Measurements from ENCODE around the gene SLAMF1.

The SLAMF1 gene

DNA sequence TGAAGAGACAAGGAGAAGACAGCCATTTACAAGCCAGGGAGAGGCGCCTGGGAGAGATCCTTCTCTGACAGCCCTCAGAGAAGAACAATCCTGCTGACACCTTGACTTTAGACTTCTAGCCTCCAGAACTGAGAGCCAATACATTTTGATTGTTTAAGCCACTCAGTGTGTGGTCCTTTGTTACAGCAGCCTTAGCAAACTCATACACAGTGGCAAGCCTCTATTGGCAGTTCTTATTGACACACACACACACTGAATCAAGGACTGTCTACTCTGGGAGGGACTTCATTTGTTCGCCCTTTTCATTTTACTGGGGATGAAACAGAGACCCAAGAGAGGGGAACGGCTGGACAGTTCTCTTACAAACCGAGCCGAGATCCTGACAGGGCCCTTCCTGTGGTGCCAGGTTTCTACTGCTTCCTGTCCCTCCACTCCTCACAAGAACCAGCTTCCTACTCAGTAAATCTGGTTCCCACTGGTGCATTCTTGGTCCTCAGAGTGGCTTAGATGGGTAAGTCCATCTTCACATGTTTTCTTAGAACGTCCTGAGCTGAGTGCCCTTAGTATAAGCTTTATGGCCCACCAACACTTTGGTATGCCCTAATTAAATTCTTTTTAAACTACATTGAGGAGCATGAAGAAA is 14.7 kb downstream of the SLAMF1 start:
- WGBS, 2 donors (ENCODE audit: extremely low coverage in 2 of 2, insufficient read length in 2 of 2, insufficient replicate concordance in 1 of 2), result no CpG with 5 or more reads among the region's 6 CpGs
- Histone ChIP-seq H3K79me1 (ENCODE audit: low read depth, low read length) (no peaks in the 10 kb centered on the region), H4K91ac (ENCODE audit: low read depth, low read length, poor library complexity) (no peak overlapping the region), H3K36me3 (replicated peaks in 1 of 2; ENCODE audit: control insufficient read depth in 2 of 2, insufficient read depth in 2 of 2, low read length in 2 of 2) (no peaks in the 10 kb centered on the region), H3K27me3 (ENCODE audit: control insufficient read depth in 3 of 3, insufficient read depth in 3 of 3, low read depth in 1 of 3, low read length in 3 of 3) (no peaks in the 10 kb centered on the region), H4K8ac (ENCODE audit: low read depth, low read length) (no peak overlapping the region), H3K9ac (ENCODE audit: low read depth, low read length, poor library complexity) (no peak overlapping the region), H3K4ac (ENCODE audit: low read length) (no peak overlapping the region), H3K18ac (ENCODE audit: low read length) (no peak overlapping the region), H3K23ac (ENCODE audit: low read depth, low read length, poor library complexity) (no peak overlapping the region), H2BK120ac (ENCODE audit: low read depth, low read length) (no peak overlapping the region), H3K4me1 (ENCODE audit: control insufficient read depth in 2 of 2, insufficient read depth in 1 of 2, low read depth in 1 of 2, low read length in 2 of 2) (peaks cover 0 to 1% of the 10 kb centered on the region in 2 donors), H3K14ac (ENCODE audit: low read length) (no peak overlapping the region), H2AK5ac (ENCODE audit: low read depth, low read length) (no peak overlapping the region), H2BK15ac (ENCODE audit: low read length) (no peak overlapping the region), H3K4me3 (ENCODE audit: low read length in 2 of 2) (no peak overlapping the region), H2BK5ac (ENCODE audit: low read length) (no peak overlapping the region), H3K27ac (replicated peaks; ENCODE audit: low read length) (no peak overlapping the region), H3K4me2 (ENCODE audit: insufficient read depth, low read length, poor library complexity, severe bottlenecking) (no peak overlapping the region), H3K9me3 (replicated peaks in 1 of 2; ENCODE audit: control insufficient read depth in 2 of 2, insufficient read depth in 1 of 2, low read depth in 1 of 2, low read length in 2 of 2) (no peaks in the 10 kb centered on the region), H2AFZ (ENCODE audit: low read length) (no peak overlapping the region), H2BK12ac (ENCODE audit: low read length) (no peak overlapping the region)
- no peak for DNase-seq (ENCODE audit: low spot score)

DNA sequence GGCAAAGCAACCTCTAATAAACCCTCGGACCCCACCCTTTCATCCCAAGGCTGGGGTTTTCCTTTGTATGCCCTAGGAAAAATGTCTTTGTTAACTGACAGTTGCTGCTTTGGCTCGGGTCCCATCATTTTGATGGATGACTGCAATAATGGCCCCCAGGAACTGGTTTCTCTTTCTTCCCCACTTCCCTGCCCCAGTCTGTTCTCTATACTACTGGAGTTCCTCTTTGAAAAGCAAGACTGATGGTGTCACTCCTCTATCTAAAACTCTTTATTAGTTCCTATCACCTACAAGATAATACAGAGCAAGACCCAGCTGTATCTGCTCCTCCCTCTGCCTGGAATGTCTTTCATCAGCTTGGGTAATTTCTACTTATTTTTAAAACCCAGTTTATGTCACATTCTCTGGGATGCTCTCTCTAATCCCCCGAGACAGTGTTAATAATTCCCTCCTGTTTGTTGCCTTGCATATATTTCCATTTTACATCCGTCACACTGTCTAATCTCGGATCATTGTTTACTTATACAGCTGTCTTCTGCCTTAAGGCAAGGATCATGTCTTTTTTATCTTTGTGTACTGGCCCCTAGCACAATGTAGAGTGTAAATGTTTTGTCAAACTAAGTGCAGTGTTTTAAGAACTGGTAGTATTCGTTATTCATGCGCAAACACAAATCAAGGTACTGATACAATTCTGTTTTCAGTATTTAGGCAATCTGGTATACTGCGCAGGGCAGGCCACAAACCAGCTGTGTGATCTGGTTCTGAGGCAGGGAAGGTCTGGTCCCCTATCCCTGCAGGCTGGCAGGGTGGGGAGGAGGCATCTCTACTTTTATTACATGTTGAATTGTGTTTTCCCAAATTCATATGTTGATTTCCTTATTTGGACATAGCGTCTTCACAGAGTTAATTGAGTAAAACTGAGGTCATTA is 16.1 kb downstream of the SLAMF1 start:
- H3K4me1 ChIP-seq (ENCODE audit: control insufficient read depth in 2 of 2, insufficient read depth in 1 of 2, low read depth in 1 of 2, low read length in 2 of 2), result peaks cover 0 to 1% of the 10 kb centered on the region in 2 donors
- H3K18ac ChIP-seq (ENCODE audit: low read length), result no peak overlapping the region
- no peak for DNase-seq (ENCODE audit: low spot score)
- H3K27ac ChIP-seq (replicated peaks; ENCODE audit: low read length), result no peak overlapping the region
- no peak overlapping the region for H2AK5ac ChIP-seq (ENCODE audit: low read depth, low read length)
- no peak overlapping the region for H3K23ac ChIP-seq (ENCODE audit: low read depth, low read length, poor library complexity)
- H3K14ac ChIP-seq (ENCODE audit: low read length), result no peak overlapping the region
- H2BK15ac ChIP-seq (ENCODE audit: low read length), result no peak overlapping the region
- no peak overlapping the region for H4K8ac ChIP-seq (ENCODE audit: low read depth, low read length)
- H3K4me2 ChIP-seq (ENCODE audit: insufficient read depth, low read length, poor library complexity, severe bottlenecking), result no peak overlapping the region
- no peaks in the 10 kb centered on the region for H3K9me3 ChIP-seq (replicated peaks in 1 of 2; ENCODE audit: control insufficient read depth in 2 of 2, insufficient read depth in 1 of 2, low read depth in 1 of 2, low read length in 2 of 2)
- no peak overlapping the region for H3K4me3 ChIP-seq (ENCODE audit: low read length in 2 of 2)
- H3K79me1 ChIP-seq (ENCODE audit: low read depth, low read length), result no peaks in the 10 kb centered on the region
- H3K9ac ChIP-seq (ENCODE audit: low read depth, low read length, poor library complexity), result no peak overlapping the region
- H2BK120ac ChIP-seq (ENCODE audit: low read depth, low read length), result no peak overlapping the region
- no peak overlapping the region for H3K4ac ChIP-seq (ENCODE audit: low read length)
- no peak overlapping the region for H2AFZ ChIP-seq (ENCODE audit: low read length)
- H3K27me3 ChIP-seq (ENCODE audit: control insufficient read depth in 3 of 3, insufficient read depth in 3 of 3, low read depth in 1 of 3, low read length in 3 of 3), result no peaks in the 10 kb centered on the region
- no peak overlapping the region for H2BK12ac ChIP-seq (ENCODE audit: low read length)
- no peak overlapping the region for H4K91ac ChIP-seq (ENCODE audit: low read depth, low read length, poor library complexity)
- WGBS, 2 donors (ENCODE audit: extremely low coverage in 2 of 2, insufficient read length in 2 of 2, insufficient replicate concordance in 1 of 2), result no CpG with 5 or more reads among the region's 9 CpGs
- no peaks in the 10 kb centered on the region for H3K36me3 ChIP-seq (replicated peaks in 1 of 2; ENCODE audit: control insufficient read depth in 2 of 2, insufficient read depth in 2 of 2, low read length in 2 of 2)
- H2BK5ac ChIP-seq (ENCODE audit: low read length), result no peak overlapping the region

DNA sequence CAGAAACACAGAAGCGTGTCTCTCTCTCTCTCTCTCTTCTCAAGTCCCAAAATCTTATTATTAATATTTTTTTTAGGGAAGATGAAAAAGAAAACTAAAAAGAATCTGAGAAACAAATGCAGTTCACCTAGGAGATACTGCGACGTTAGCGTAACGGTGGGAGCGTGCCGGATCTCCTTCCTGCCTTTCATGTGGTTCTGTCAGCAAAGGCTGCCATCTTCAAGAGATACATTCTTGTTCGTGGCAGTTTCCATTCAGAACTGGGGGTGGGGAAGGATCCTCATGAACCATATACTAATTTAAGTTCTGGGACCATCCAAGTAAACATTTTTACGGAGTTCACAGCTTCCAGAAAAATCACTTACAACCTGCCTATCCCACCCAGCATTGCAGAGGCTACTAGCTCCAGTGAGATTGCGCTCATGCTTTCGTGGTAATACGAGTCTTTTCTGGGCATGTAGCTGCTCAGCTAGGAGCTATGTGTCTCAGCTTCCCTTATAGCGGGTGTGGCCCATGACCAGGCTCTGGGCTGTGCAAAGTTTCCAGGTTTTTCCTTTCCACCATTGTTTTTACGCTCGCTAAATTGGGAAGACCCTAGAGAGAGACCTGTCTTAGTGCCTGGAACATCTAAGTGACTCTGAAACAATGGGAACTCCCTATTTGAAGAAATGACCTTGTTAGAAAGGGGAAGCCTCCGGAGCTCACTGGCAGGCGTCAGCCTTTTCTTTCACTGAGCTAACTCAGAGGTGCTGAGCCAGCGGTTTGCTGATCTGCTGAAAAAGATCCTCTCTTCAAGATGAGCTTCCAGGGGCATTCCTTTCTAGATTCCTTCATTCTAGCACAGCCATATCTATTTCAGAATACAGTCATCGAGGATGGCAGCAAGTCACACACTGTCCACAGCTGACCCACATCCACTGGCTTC is 17.3 kb downstream of the SLAMF1 start:
- DNase-seq (ENCODE audit: low spot score), result no peak
- WGBS, 2 donors (ENCODE audit: extremely low coverage in 2 of 2, insufficient read length in 2 of 2, insufficient replicate concordance in 1 of 2), result no CpG with 5 or more reads among the region's 19 CpGs
- Histone ChIP-seq H3K4me1 (ENCODE audit: control insufficient read depth in 2 of 2, insufficient read depth in 1 of 2, low read depth in 1 of 2, low read length in 2 of 2) (peaks cover 0 to 1% of the 10 kb centered on the region in 2 donors), H3K36me3 (replicated peaks in 1 of 2; ENCODE audit: control insufficient read depth in 2 of 2, insufficient read depth in 2 of 2, low read length in 2 of 2) (no peaks in the 10 kb centered on the region), H2BK12ac (ENCODE audit: low read length) (no peak overlapping the region), H3K14ac (ENCODE audit: low read length) (no peak overlapping the region), H4K91ac (ENCODE audit: low read depth, low read length, poor library complexity) (no peak overlapping the region), H3K79me1 (ENCODE audit: low read depth, low read length) (no peaks in the 10 kb centered on the region), H3K27ac (replicated peaks; ENCODE audit: low read length) (no peak overlapping the region), H2BK5ac (ENCODE audit: low read length) (no peak overlapping the region), H2BK120ac (ENCODE audit: low read depth, low read length) (no peak overlapping the region), H3K9me3 (replicated peaks in 1 of 2; ENCODE audit: control insufficient read depth in 2 of 2, insufficient read depth in 1 of 2, low read depth in 1 of 2, low read length in 2 of 2) (no peaks in the 10 kb centered on the region), H3K9ac (ENCODE audit: low read depth, low read length, poor library complexity) (no peak overlapping the region), H3K4me3 (ENCODE audit: low read length in 2 of 2) (no peak overlapping the region), H3K18ac (ENCODE audit: low read length) (no peak overlapping the region), H3K4me2 (ENCODE audit: insufficient read depth, low read length, poor library complexity, severe bottlenecking) (no peak overlapping the region), H2AK5ac (ENCODE audit: low read depth, low read length) (no peak overlapping the region), H4K8ac (ENCODE audit: low read depth, low read length) (no peak overlapping the region), H3K27me3 (ENCODE audit: control insufficient read depth in 3 of 3, insufficient read depth in 3 of 3, low read depth in 1 of 3, low read length in 3 of 3) (no peaks in the 10 kb centered on the region), H3K4ac (ENCODE audit: low read length) (no peak overlapping the region), H2AFZ (ENCODE audit: low read length) (no peak overlapping the region), H3K23ac (ENCODE audit: low read depth, low read length, poor library complexity) (no peak overlapping the region), H2BK15ac (ENCODE audit: low read length) (no peak overlapping the region)
